GM23338 (cell line): ENCODE measurements around the gene SLC4A8. TPM values are rescaled to one million over a fixed set of nuclear protein-coding genes. Genes with fewer than 3 reads are reported as not detected.
A peak's percentile ranks its signal among the peaks of the same experiment; 100 is the strongest.

Source experiments
- ATAC-seq: fragments of 200-7000 bp; cut with Tn5 transposase; 3 replicates; pipeline ENCODE4 v1.9.1; 2020
- DNase-seq: peaks from one replicate; pipeline ENCODE4 v3.0.0-alpha.2; 2015; ENCODE audit warnings: low spot score
- H2AFZ ChIP-seq: fragments of 200-600 bp; sonication (generic); 2 replicates; pipeline ENCODE4 v1.8.0; 2016; ENCODE audit warnings: antibody characterized with exemption, mild to moderate bottlenecking, moderate library complexity
- H3F3A ChIP-seq: fragments of 200-600 bp; sonication (generic); replicated peaks from 2 replicates; pipeline ENCODE4 v1.8.0; 2017; ENCODE audit warnings: antibody characterized with exemption, mixed run types, low read depth
- H3K27ac ChIP-seq: fragments of 200-600 bp; sonication (generic); 2 replicates; pipeline ENCODE4 v1.6.1; 2016; ENCODE audit warnings: low read depth
- H3K27me3 ChIP-seq: fragments of 200-600 bp; sonication (generic); 2 replicates; pipeline ENCODE4 v1.8.0; 2016; ENCODE audit warnings: mild to moderate bottlenecking, mixed run types, moderate library complexity; ENCODE audit not compliant: insufficient read depth
- H3K36me3 ChIP-seq: fragments of 200-600 bp; sonication (generic); 2 replicates; pipeline ENCODE4 v1.8.0; 2016; ENCODE audit warnings: mild to moderate bottlenecking; ENCODE audit not compliant: insufficient read depth
- H3K4me1 ChIP-seq: fragments of 200-600 bp; sonication (generic); 2 replicates; pipeline ENCODE4 v1.8.0; 2016; ENCODE audit warnings: mild to moderate bottlenecking, moderate library complexity; ENCODE audit not compliant: insufficient read depth
- H3K4me2 ChIP-seq: fragments of 200-600 bp; sonication (generic); 2 replicates; pipeline ENCODE4 v1.7.1; 2017; ENCODE audit warnings: mixed run types
- H3K4me3 ChIP-seq: fragments of 200-600 bp; sonication (generic); 2 replicates; pipeline ENCODE4 v1.6.1; 2016; ENCODE audit warnings: mixed run types
- H3K79me2 ChIP-seq: fragments of 200-600 bp; sonication (generic); replicated peaks from 2 replicates; pipeline ENCODE4 v1.8.0; 2017; ENCODE audit warnings: mild to moderate bottlenecking; ENCODE audit not compliant: insufficient read depth
- H3K9me2 ChIP-seq: fragments of 200-600 bp; sonication (generic); 2 replicates; pipeline ENCODE4 v1.8.0; 2017; ENCODE audit not compliant: insufficient read depth
- H4K20me1 ChIP-seq: fragments of 200-600 bp; sonication (generic); replicated peaks from 2 replicates; pipeline ENCODE4 v1.8.0; 2017; ENCODE audit warnings: mild to moderate bottlenecking; ENCODE audit not compliant: insufficient read depth
- H3K27ac Mint-ChIP-seq: 2 replicates; pipeline ENCODE4 v1.8.0; 2020; ENCODE audit warnings: inconsistent platforms, mild to moderate bottlenecking, moderate library complexity, mixed read lengths
- H3K27me3 Mint-ChIP-seq: 3 replicates; pipeline ENCODE4 v1.8.0; 2022; ENCODE audit warnings: low read depth, mild to moderate bottlenecking, moderate library complexity, mixed read lengths, inconsistent platforms; ENCODE audit not compliant: insufficient read depth, poor library complexity
- H3K36me3 Mint-ChIP-seq: 3 replicates; pipeline ENCODE4 v1.8.0; 2021; ENCODE audit warnings: low read depth, mild to moderate bottlenecking, inconsistent platforms, moderate library complexity, mixed read lengths
- H3K4me1 Mint-ChIP-seq: 3 replicates; pipeline ENCODE4 v1.8.0; 2020; ENCODE audit warnings: mild to moderate bottlenecking, inconsistent platforms, mixed read lengths
- H3K4me3 Mint-ChIP-seq: 3 replicates; pipeline ENCODE4 v1.8.0; 2021; ENCODE audit warnings: moderate library complexity, mild to moderate bottlenecking, inconsistent platforms, mixed read lengths
- H3K9me3 Mint-ChIP-seq: 3 replicates; pipeline ENCODE4 v1.8.0; 2020; ENCODE audit warnings: moderate library complexity, mild to moderate bottlenecking, inconsistent platforms, mixed read lengths
- CREB1 ChIP-seq: fragments of 250-450 bp; sonication (Bioruptor Pico); IDR thresholded peaks from 2 replicates; pipeline ENCODE4 v1.5.0; 2020; ENCODE audit warnings: low read depth, mild to moderate bottlenecking, moderate library complexity
- EZH2 ChIP-seq: fragments of 200-600 bp; sonication (generic); IDR thresholded peaks from one replicate; pipeline ENCODE4 v1.8.0; 2017; ENCODE audit warnings: antibody characterized with exemption, mild to moderate bottlenecking, low read depth; ENCODE audit not compliant: unreplicated experiment
- NANOG ChIP-seq: IDR thresholded peaks from 2 replicates; pipeline ENCODE4 v1.6.1; 2016; ENCODE audit warnings: antibody characterized with exemption, borderline replicate concordance
- ZNF331 ChIP-seq: fragments of 250-450 bp; sonication (Bioruptor Pico); IDR thresholded peaks from 2 replicates; pipeline ENCODE4 v1.5.0; 2020; ENCODE audit warnings: low read depth, mild to moderate bottlenecking, moderate library complexity
- polyA plus RNA-seq: library from polyadenylated mRNA; unstranded; fragments of >200 nt; fragmentation: Nextera tagmentation; extraction: Ambion mirVana; gene quantifications from 2 replicates; pipeline ENCODE4 v1.2.1, GENCODE V29; 2016
- total RNA-seq: library from RNA; depleted of rRNA; stranded (reverse); fragments of >200 nt; shearing (Covaris generic); gene quantifications from 2 replicates; pipeline ENCODE4 v1.2.3, GENCODE V29; 2014
- TF ChIP-seq, protein P1 (sequence below), 2 experiments: fragments of 200-600 bp in 1 of 2; sonication (generic) in 1 of 2; conservative IDR thresholded peaks; 2 replicates each; pipeline versions ENCODE4 v1.5.1 to v1.6.1; 2016 to 2017; ENCODE audit warnings: antibody characterized with exemption in 2 of 2, low read depth in 2 of 2, mild to moderate bottlenecking in 2 of 2, moderate library complexity in 1 of 2
- TF ChIP-seq, protein P2 (sequence below): IDR thresholded peaks from one replicate; pipeline ENCODE4 v1.6.1; 2018; ENCODE audit warnings: antibody characterized with exemption; ENCODE audit not compliant: unreplicated experiment

Gene SLC4A8
- total and polyA plus RNA-seq, 2 experiments from 2014 or later, result 7.6 to 9.2 TPM

DNA sequence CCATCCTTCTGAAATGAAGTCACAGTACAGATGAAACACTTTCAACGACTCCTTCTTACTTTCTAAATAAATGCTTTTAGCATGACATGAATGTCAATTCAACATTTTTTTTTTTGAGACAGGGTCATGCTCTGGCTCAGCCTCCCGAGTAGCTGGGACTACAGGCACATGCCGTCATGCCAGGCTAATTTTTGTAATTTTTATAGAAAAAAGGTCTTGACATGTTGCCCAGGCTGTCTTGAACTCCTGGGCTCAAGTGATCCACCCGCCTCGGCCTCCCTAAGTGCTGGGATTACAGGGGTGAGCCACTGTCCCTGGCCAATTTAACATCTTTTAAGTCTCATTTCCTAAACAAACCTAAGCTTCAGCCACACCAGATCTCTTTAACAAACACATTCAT is 49.8 kb upstream of the SLC4A8 start:
- no peaks in the 10 kb centered on the region for H3K9me3 Mint-ChIP-seq
- H3K4me3 Mint-ChIP-seq, result no peak overlapping the region
- H2AFZ ChIP-seq, result no peak overlapping the region
- H3K27ac ChIP-seq, result no peak overlapping the region
- H3K4me2 ChIP-seq, result no peak overlapping the region
- no peaks in the 10 kb centered on the region for H3K27me3 ChIP-seq
- peaks cover 4% of the 10 kb centered on the region; the same call in 1 of the 2 replicates for H3K36me3 ChIP-seq
- peaks cover 26% of the 10 kb centered on the region for H3K36me3 Mint-ChIP-seq
- H3K79me2 ChIP-seq, result no peaks in the 10 kb centered on the region
- no peaks in the 10 kb centered on the region for H3F3A ChIP-seq
- H3K4me1 Mint-ChIP-seq, result peaks cover 12% of the 10 kb centered on the region
- H3K27me3 Mint-ChIP-seq, result no peaks in the 10 kb centered on the region
- no peak for DNase-seq
- no peak overlapping the region for H3K27ac Mint-ChIP-seq
- no peaks in the 10 kb centered on the region for H3K9me2 ChIP-seq
- ATAC-seq, result no peak
- peaks cover 12% of the 10 kb centered on the region; the same call in 1 of the 2 replicates for H3K4me1 ChIP-seq
- H3K4me3 ChIP-seq, result no peak overlapping the region
- H4K20me1 ChIP-seq, result no peaks in the 10 kb centered on the region; the same call in 1 of the 2 replicates
- TF ChIP-seq NANOG, result no peak
- TF ChIP-seq ZNF331, result no peak
- TF ChIP-seq, protein P1, sequence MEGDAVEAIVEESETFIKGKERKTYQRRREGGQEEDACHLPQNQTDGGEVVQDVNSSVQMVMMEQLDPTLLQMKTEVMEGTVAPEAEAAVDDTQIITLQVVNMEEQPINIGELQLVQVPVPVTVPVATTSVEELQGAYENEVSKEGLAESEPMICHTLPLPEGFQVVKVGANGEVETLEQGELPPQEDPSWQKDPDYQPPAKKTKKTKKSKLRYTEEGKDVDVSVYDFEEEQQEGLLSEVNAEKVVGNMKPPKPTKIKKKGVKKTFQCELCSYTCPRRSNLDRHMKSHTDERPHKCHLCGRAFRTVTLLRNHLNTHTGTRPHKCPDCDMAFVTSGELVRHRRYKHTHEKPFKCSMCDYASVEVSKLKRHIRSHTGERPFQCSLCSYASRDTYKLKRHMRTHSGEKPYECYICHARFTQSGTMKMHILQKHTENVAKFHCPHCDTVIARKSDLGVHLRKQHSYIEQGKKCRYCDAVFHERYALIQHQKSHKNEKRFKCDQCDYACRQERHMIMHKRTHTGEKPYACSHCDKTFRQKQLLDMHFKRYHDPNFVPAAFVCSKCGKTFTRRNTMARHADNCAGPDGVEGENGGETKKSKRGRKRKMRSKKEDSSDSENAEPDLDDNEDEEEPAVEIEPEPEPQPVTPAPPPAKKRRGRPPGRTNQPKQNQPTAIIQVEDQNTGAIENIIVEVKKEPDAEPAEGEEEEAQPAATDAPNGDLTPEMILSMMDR (conservative IDR thresholded peaks at IDR 0.05; ENCODE audit: low read depth in 2 of 2), result no peak
- no peak for TF ChIP-seq CREB1 (CRISPR knock-in tag)

DNA sequence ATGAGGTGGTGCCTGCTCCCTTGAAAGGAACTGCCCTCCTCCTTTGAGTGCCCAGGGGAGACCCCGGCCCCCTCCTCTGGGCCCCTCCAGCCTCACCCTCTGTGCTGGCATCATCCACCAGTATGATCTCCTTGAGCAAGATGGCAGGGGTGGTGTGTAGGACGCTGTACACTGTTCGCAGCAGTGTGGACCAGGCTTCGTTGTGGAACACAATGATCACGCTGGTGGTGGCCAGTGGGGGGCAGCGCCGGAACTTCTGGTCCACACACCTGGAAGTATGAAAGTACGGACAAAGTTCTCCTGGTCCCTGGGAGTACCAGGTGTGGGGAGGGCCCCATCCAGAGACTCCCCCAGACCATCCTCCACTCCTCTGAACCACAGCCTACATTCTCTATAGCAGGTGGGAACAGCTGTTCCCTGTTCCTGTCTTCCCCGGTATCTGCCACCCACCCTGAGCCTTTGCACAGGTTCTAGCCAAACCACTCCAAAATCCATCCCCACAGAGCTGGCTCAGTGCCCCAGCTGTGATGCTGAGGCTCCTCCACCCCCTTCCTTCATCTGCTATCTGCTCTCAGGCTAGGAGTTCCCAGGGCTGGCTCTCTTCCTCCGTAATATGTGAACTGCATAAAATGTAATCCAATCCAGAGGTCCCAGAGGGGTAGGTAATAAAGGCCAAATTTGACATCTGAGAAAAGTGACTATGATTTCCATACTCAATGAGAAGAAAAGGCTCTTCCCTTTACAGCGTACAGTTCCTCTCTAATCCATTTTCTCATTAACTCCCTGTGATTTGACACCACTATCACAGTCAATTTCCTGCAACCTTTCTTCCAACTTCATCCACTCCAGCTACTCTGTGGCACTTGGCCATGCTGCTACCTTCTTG is 47.3 kb upstream of the SLC4A8 start:
- H3K4me3 Mint-ChIP-seq, result no peak overlapping the region
- no peaks in the 10 kb centered on the region for H3K27me3 Mint-ChIP-seq
- H4K20me1 ChIP-seq, result no peaks in the 10 kb centered on the region; the same call in 1 of the 2 replicates

More for the DNA sequence above, 47.3 kb upstream of the SLC4A8 start:
- Histone ChIP-seq H3K27ac (no peak overlapping the region), H3K4me2 (no peak overlapping the region), H3K27me3 (no peaks in the 10 kb centered on the region), H3K79me2 (no peaks in the 10 kb centered on the region), H3K4me1 (peaks cover 11% of the 10 kb centered on the region), H3K9me2 (no peaks in the 10 kb centered on the region), H3K4me3 (no peak overlapping the region), H2AFZ (no peak overlapping the region), H3F3A (no peaks in the 10 kb centered on the region), H3K36me3 (peaks cover 4% of the 10 kb centered on the region; the same call in 1 of the 2 replicates)
- DNase-seq (no peak), ATAC-seq (no peak)
- Mint-ChIP-seq H3K36me3 (peaks cover 32% of the 10 kb centered on the region), H3K4me1 (peaks cover 11% of the 10 kb centered on the region), H3K27ac (no peak overlapping the region), H3K9me3 (no peaks in the 10 kb centered on the region)
- TF ChIP-seq, protein P2, sequence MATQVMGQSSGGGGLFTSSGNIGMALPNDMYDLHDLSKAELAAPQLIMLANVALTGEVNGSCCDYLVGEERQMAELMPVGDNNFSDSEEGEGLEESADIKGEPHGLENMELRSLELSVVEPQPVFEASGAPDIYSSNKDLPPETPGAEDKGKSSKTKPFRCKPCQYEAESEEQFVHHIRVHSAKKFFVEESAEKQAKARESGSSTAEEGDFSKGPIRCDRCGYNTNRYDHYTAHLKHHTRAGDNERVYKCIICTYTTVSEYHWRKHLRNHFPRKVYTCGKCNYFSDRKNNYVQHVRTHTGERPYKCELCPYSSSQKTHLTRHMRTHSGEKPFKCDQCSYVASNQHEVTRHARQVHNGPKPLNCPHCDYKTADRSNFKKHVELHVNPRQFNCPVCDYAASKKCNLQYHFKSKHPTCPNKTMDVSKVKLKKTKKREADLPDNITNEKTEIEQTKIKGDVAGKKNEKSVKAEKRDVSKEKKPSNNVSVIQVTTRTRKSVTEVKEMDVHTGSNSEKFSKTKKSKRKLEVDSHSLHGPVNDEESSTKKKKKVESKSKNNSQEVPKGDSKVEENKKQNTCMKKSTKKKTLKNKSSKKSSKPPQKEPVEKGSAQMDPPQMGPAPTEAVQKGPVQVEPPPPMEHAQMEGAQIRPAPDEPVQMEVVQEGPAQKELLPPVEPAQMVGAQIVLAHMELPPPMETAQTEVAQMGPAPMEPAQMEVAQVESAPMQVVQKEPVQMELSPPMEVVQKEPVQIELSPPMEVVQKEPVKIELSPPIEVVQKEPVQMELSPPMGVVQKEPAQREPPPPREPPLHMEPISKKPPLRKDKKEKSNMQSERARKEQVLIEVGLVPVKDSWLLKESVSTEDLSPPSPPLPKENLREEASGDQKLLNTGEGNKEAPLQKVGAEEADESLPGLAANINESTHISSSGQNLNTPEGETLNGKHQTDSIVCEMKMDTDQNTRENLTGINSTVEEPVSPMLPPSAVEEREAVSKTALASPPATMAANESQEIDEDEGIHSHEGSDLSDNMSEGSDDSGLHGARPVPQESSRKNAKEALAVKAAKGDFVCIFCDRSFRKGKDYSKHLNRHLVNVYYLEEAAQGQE, result no peak
- no peak for TF ChIP-seq EZH2
- TF ChIP-seq NANOG, result no peak
- TF ChIP-seq, protein P1 (conservative IDR thresholded peaks at IDR 0.05; ENCODE audit: low read depth in 2 of 2), result peak; percentile 31 to 50; a peak in 3 of 4 replicates
